Measurements from ENCODE around the gene LDLRAD4.

The LDLRAD4 gene

GRCh38 chr18:13427354-13427753, 208.8 kb downstream of the LDLRAD4 start:
- peak in 4 of 51 donors; percentile 13 to 30 (median 18) for DNase-seq

GRCh38 chr18:13428319-13428718, 209.8 kb downstream of the LDLRAD4 start:
- DNase-seq: no peak

- no peak for DNase-seq
Observed at GRCh38 chr18:13429016-13429415, 210.5 kb downstream of the LDLRAD4 start.

GRCh38 chr18:13429884-13430510, 211.4 kb downstream of the LDLRAD4 start:
- DNase-seq: no peak

- DNase-seq: no peak
Observed at GRCh38 chr18:13430663-13431062, 212.1 kb downstream of the LDLRAD4 start.

- DNase-seq: no peak
Observed at GRCh38 chr18:13431886-13432285, 213.3 kb downstream of the LDLRAD4 start.

- no peak for DNase-seq
Observed at GRCh38 chr18:13433125-13433524, 214.6 kb downstream of the LDLRAD4 start.

- DNase-seq: no peak
Observed at GRCh38 chr18:13433685-13434084, 215.1 kb downstream of the LDLRAD4 start.

- no peak for DNase-seq
Observed at GRCh38 chr18:13434854-13435253, 216.3 kb downstream of the LDLRAD4 start.

GRCh38 chr18:13435586-13436333, 217.2 kb downstream of the LDLRAD4 start:
- DNase-seq: no peak

GRCh38 chr18:13436576-13436975, 218.0 kb downstream of the LDLRAD4 start:
- DNase-seq: no peak

GRCh38 chr18:13437034-13437433, 218.5 kb downstream of the LDLRAD4 start:
- peak in 1 of 51 donors; percentile 9 for DNase-seq

GRCh38 chr18:13437796-13438506, 219.4 kb downstream of the LDLRAD4 start:
- peak in 1 of 51 donors; percentile 52 for DNase-seq

GRCh38 chr18:13438507-13439056, 220.0 kb downstream of the LDLRAD4 start:
- no peak for DNase-seq

GRCh38 chr18:13439461-13439860, 220.9 kb downstream of the LDLRAD4 start:
- no peak for DNase-seq

GRCh38 chr18:13440277-13441248, 222.0 kb downstream of the LDLRAD4 start:
- DNase-seq: no peak

- no peak for DNase-seq
Observed at GRCh38 chr18:13441736-13442135, 223.2 kb downstream of the LDLRAD4 start.

GRCh38 chr18:13442451-13442850, 223.9 kb downstream of the LDLRAD4 start:
- DNase-seq: no peak

- no peak for DNase-seq
Observed at GRCh38 chr18:13443552-13443951, 225.0 kb downstream of the LDLRAD4 start.

- no peak for DNase-seq
Observed at GRCh38 chr18:13444430-13445240, 226.1 kb downstream of the LDLRAD4 start.

Measured in hypothalamus (tissue), 51 donors.